Ovary (tissue), 3 donors: Measurements from ENCODE around the gene IFT88.

Source experiments
- CTCF ChIP-seq, 3 donors: fragments of 450-650 bp in 2 of 3; fragments of 200-600 bp in 1 of 3; IDR thresholded peaks; one replicate each; pipeline versions ENCODE4 v1.5.1 to v1.8.0; 2016 to 2022; ENCODE audit warnings: antibody characterized with exemption in 3 of 3, mild to moderate bottlenecking in 1 of 3
- POLR2A ChIP-seq: fragments of 450-650 bp; IDR thresholded peaks from one replicate; pipeline ENCODE4 v1.6.1; 2017; ENCODE audit warnings: antibody characterized with exemption, mild to moderate bottlenecking, moderate library complexity
- donor health status: DM: no; HTN: no; CAD: no.

- TF ChIP-seq CTCF (IDR thresholded peaks at IDR 0.05) (no peak), POLR2A (no peak)
These were observed 91.6 kb downstream of the IFT88 start for GRCh38 chr13:20658451-20659040.
